Stimulated activated naive B cell treated with anti-CD40 and anti-IgM and Interleukin-4, amounts not matched to agents 10 μg/mL and 1 μg/mL and 100 μg/mL, for 72 hours (primary cell): Measurements from ENCODE around the gene AURKA.

Experiments
- ATAC-seq, 2 donors: fragments of 150-1000 bp; cut with Tn5 transposase; replicated peaks; 2 replicates each; pipeline ENCODE4 v1.10.0; 2021; ENCODE audit warnings: moderate library complexity in 1 of 2
- DNase-seq: peaks from one replicate; pipeline ENCODE4 v3.0.0; 2021
- H3K27ac Mint-ChIP-seq: one replicate; pipeline ENCODE4 v1.8.0; 2022; ENCODE audit warnings: mild to moderate bottlenecking, mixed read lengths
- H3K27me3 Mint-ChIP-seq, 2 donors: one replicate each; pipeline ENCODE4 v1.8.0; 2022; ENCODE audit warnings: mixed read lengths in 2 of 2
- H3K36me3 Mint-ChIP-seq, 2 donors: one replicate each; pipeline ENCODE4 v1.8.0; 2022; ENCODE audit warnings: mixed read lengths in 2 of 2, mild to moderate bottlenecking in 1 of 2
- H3K4me1 Mint-ChIP-seq, 2 donors: one replicate each; pipeline ENCODE4 v1.8.0; 2022; ENCODE audit warnings: mixed read lengths in 2 of 2, mild to moderate bottlenecking in 1 of 2
- H3K4me3 Mint-ChIP-seq, 2 donors: one replicate each; pipeline ENCODE4 v1.8.0; 2022; ENCODE audit warnings: mild to moderate bottlenecking in 2 of 2, mixed read lengths in 2 of 2, moderate library complexity in 1 of 2
- H3K9me3 Mint-ChIP-seq, 2 donors: one replicate each; pipeline ENCODE4 v1.8.0; 2022; ENCODE audit warnings: mixed read lengths in 2 of 2, mild to moderate bottlenecking in 1 of 2

AURKA gene

GRCh38 chr20:56428410-56428809 lies 36.4 kb upstream of the AURKA start:
- H3K4me1 Mint-ChIP-seq, result peaks cover 17 to 30% of the 10 kb centered on the region in 2 donors
- ATAC-seq (no peak), DNase-seq (no peak)
- H3K9me3 Mint-ChIP-seq, result peaks cover 0 to 2% of the 10 kb centered on the region in 2 donors
- no peaks in the 10 kb centered on the region for H3K36me3 Mint-ChIP-seq
- no peak overlapping the region for H3K27ac Mint-ChIP-seq
- H3K4me3 Mint-ChIP-seq, result no peak overlapping the region
- H3K27me3 Mint-ChIP-seq, result peaks cover 22 to 33% of the 10 kb centered on the region in 2 donors

- H3K27ac Mint-ChIP-seq, result no peak overlapping the region
- DNase-seq, result no peak
- H3K9me3 Mint-ChIP-seq, result peaks cover 0 to 2% of the 10 kb centered on the region in 2 donors
- ATAC-seq, result no peak
- peaks cover 22 to 33% of the 10 kb centered on the region in 2 donors for H3K27me3 Mint-ChIP-seq
- peaks cover 14 to 25% of the 10 kb centered on the region in 2 donors for H3K4me1 Mint-ChIP-seq
- no peaks in the 10 kb centered on the region for H3K36me3 Mint-ChIP-seq
- H3K4me3 Mint-ChIP-seq, result no peak overlapping the region
These were observed 35.8 kb upstream of the AURKA start for GRCh38 chr20:56427797-56428196.

- DNase-seq (no peak), ATAC-seq (no peak)
- no peak overlapping the region for H3K27ac Mint-ChIP-seq
- peaks cover 22 to 33% of the 10 kb centered on the region in 2 donors for H3K27me3 Mint-ChIP-seq
- H3K4me3 Mint-ChIP-seq, result no peak overlapping the region
- no peaks in the 10 kb centered on the region for H3K36me3 Mint-ChIP-seq
- H3K9me3 Mint-ChIP-seq, result peaks cover 0 to 2% of the 10 kb centered on the region in 2 donors
- peaks cover 17 to 30% of the 10 kb centered on the region in 2 donors for H3K4me1 Mint-ChIP-seq
These were observed 34.9 kb upstream of the AURKA start for GRCh38 chr20:56426926-56427325.

- H3K27ac Mint-ChIP-seq, result no peak overlapping the region
These were observed 34.0 kb upstream of the AURKA start for GRCh38 chr20:56426026-56426425.

GRCh38 chr20:56424931-56425330 lies 32.9 kb upstream of the AURKA start:
- ATAC-seq, result peak in 1 of 2 donors; percentile 16
- Mint-ChIP-seq H3K4me1 (peaks cover 15 to 29% of the 10 kb centered on the region in 2 donors), H3K27ac (no peak overlapping the region), H3K4me3 (no peak overlapping the region), H3K27me3 (peaks cover 13 to 25% of the 10 kb centered on the region in 2 donors), H3K36me3 (no peaks in the 10 kb centered on the region), H3K9me3 (peaks cover 0 to 2% of the 10 kb centered on the region in 2 donors)
- DNase-seq, result no peak

More at GRCh38 chr20:56426026-56426425, 34.0 kb upstream of the AURKA start:
- DNase-seq, result no peak
- peaks cover 0 to 2% of the 10 kb centered on the region in 2 donors for H3K9me3 Mint-ChIP-seq
- H3K27me3 Mint-ChIP-seq, result peaks cover 19 to 33% of the 10 kb centered on the region in 2 donors
- H3K4me1 Mint-ChIP-seq, result peaks cover 17 to 31% of the 10 kb centered on the region in 2 donors
- ATAC-seq, result no peak
- H3K4me3 Mint-ChIP-seq, result no peak overlapping the region
- no peaks in the 10 kb centered on the region for H3K36me3 Mint-ChIP-seq

GRCh38 chr20:56423886-56424285 lies 31.9 kb upstream of the AURKA start:
- no peaks in the 10 kb centered on the region for H3K9me3 Mint-ChIP-seq

GRCh38 chr20:56423211-56423610 lies 31.2 kb upstream of the AURKA start:
- no peak overlapping the region for H3K4me3 Mint-ChIP-seq
- no peak for ATAC-seq
- H3K4me1 Mint-ChIP-seq, result peaks cover 10 to 21% of the 10 kb centered on the region in 2 donors

More at GRCh38 chr20:56423886-56424285, 31.9 kb upstream of the AURKA start:
- Mint-ChIP-seq H3K27me3 (peaks cover 4 to 19% of the 10 kb centered on the region in 2 donors), H3K36me3 (peaks cover 2 to 3% of the 10 kb centered on the region in 2 donors), H3K4me3 (no peak overlapping the region), H3K4me1 (peaks cover 9 to 23% of the 10 kb centered on the region in 2 donors), H3K27ac (no peak overlapping the region)
- no peak for ATAC-seq
- DNase-seq, result no peak

GRCh38 chr20:56422824-56423189 lies 30.8 kb upstream of the AURKA start:
- ATAC-seq, result no peak
- Mint-ChIP-seq H3K27me3 (peaks cover 4 to 12% of the 10 kb centered on the region in 2 donors), H3K9me3 (no peaks in the 10 kb centered on the region), H3K4me1 (peaks cover 8 to 21% of the 10 kb centered on the region in 2 donors), H3K36me3 (peaks cover 7 to 8% of the 10 kb centered on the region in 2 donors), H3K27ac (no peak overlapping the region), H3K4me3 (no peak overlapping the region)
- DNase-seq, result no peak

More at GRCh38 chr20:56423211-56423610, 31.2 kb upstream of the AURKA start:
- H3K27ac Mint-ChIP-seq, result no peak overlapping the region
- DNase-seq, result no peak
- peaks cover 4 to 16% of the 10 kb centered on the region in 2 donors for H3K27me3 Mint-ChIP-seq
- peaks cover 4 to 5% of the 10 kb centered on the region in 2 donors for H3K36me3 Mint-ChIP-seq
- no peaks in the 10 kb centered on the region for H3K9me3 Mint-ChIP-seq

GRCh38 chr20:56422076-56422823 lies 30.2 kb upstream of the AURKA start:
- H3K9me3 Mint-ChIP-seq, result no peaks in the 10 kb centered on the region
- peaks cover 8 to 19% of the 10 kb centered on the region in 2 donors for H3K4me1 Mint-ChIP-seq
- H3K36me3 Mint-ChIP-seq, result peaks cover 13 to 14% of the 10 kb centered on the region in 2 donors
- H3K27me3 Mint-ChIP-seq, result peaks cover 4 to 11% of the 10 kb centered on the region in 2 donors
- DNase-seq (no peak), ATAC-seq (no peak)
- H3K27ac Mint-ChIP-seq, result no peak overlapping the region
- H3K4me3 Mint-ChIP-seq, result no peak overlapping the region

GRCh38 chr20:56420940-56421688 lies 29.1 kb upstream of the AURKA start:
- Mint-ChIP-seq H3K4me1 (peaks cover 8 to 19% of the 10 kb centered on the region in 2 donors), H3K27ac (no peak overlapping the region), H3K27me3 (peaks cover 4 to 5% of the 10 kb centered on the region in 2 donors), H3K9me3 (no peaks in the 10 kb centered on the region), H3K36me3 (peaks cover 17 to 19% of the 10 kb centered on the region in 2 donors), H3K4me3 (no peak overlapping the region)
- DNase-seq (no peak), ATAC-seq (no peak)

- ATAC-seq (no peak), DNase-seq (no peak)
- Mint-ChIP-seq H3K4me3 (no peak overlapping the region), H3K4me1 (peaks cover 8 to 19% of the 10 kb centered on the region in 2 donors), H3K27ac (no peak overlapping the region), H3K36me3 (peaks cover 17 to 19% of the 10 kb centered on the region in 2 donors), H3K9me3 (no peaks in the 10 kb centered on the region), H3K27me3 (no peaks in the 10 kb centered on the region)
These were observed 28.0 kb upstream of the AURKA start for GRCh38 chr20:56420028-56420427.

GRCh38 chr20:56418385-56418861 lies 26.4 kb upstream of the AURKA start:
- H3K9me3 Mint-ChIP-seq, result no peaks in the 10 kb centered on the region
- H3K27me3 Mint-ChIP-seq, result no peaks in the 10 kb centered on the region
- DNase-seq (no peak), ATAC-seq (no peak)
- H3K27ac Mint-ChIP-seq, result no peak overlapping the region
- H3K36me3 Mint-ChIP-seq, result peaks cover 22 to 24% of the 10 kb centered on the region in 2 donors
- H3K4me1 Mint-ChIP-seq, result peaks cover 7 to 19% of the 10 kb centered on the region in 2 donors
- H3K4me3 Mint-ChIP-seq, result no peak overlapping the region

- H3K9me3 Mint-ChIP-seq, result no peaks in the 10 kb centered on the region
- H3K27ac Mint-ChIP-seq, result no peak overlapping the region
- ATAC-seq, result no peak
- H3K4me1 Mint-ChIP-seq, result peaks cover 7 to 20% of the 10 kb centered on the region in 2 donors
- no peak for DNase-seq
- H3K36me3 Mint-ChIP-seq, result peaks cover 22 to 25% of the 10 kb centered on the region in 2 donors
- H3K27me3 Mint-ChIP-seq, result no peaks in the 10 kb centered on the region
- no peak overlapping the region for H3K4me3 Mint-ChIP-seq
These were observed 25.9 kb upstream of the AURKA start for GRCh38 chr20:56417911-56418310.

- no peak for ATAC-seq
- Mint-ChIP-seq H3K27ac (no peak overlapping the region), H3K4me3 (no peak overlapping the region), H3K9me3 (no peaks in the 10 kb centered on the region), H3K27me3 (no peaks in the 10 kb centered on the region), H3K36me3 (peaks cover 23 to 29% of the 10 kb centered on the region in 2 donors), H3K4me1 (peaks cover 7 to 24% of the 10 kb centered on the region in 2 donors)
- no peak for DNase-seq
These were observed 25.4 kb upstream of the AURKA start for GRCh38 chr20:56417402-56417801.
